OCI-LY1 (cell line): ENCODE results near the gene ZNF100.

Experiments used
- EZH2 ChIP-seq: fragments of 200-600 bp; sonication (generic), shearing (Covaris generic); IDR thresholded peaks from 2 replicates; pipeline ENCODE4 v1.8.0; 2017; ENCODE audit warnings: borderline replicate concordance, mixed run types, mild to moderate bottlenecking, antibody characterized with exemption, low read length, moderate library complexity, mixed read lengths
- TF ChIP-seq, protein P1 (sequence below): fragments of 200-600 bp; sonication (generic), shearing (Covaris generic); IDR thresholded peaks from 2 replicates; pipeline ENCODE4 v1.5.1; 2017; ENCODE audit warnings: mild to moderate bottlenecking, antibody characterized with exemption, low read length, moderate library complexity, mixed read lengths

DNA sequence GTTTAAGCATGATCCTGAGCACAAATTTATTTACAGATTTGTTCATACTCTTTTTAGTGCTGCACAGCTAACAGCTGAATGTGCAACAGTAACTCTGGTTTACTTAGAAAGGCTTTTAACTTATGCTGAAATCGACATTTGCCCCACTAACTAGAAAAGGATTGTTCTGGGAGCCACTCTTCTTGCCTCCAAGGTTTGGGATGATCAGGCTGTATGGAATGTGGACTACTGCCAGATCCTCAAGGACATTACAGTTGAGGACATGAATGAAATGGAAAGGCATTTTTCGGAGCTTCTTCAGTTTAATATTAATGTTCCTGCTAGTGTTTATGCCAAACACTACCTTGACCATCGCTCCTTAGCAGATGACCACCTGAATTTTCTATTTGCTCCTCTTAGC, 16.0 kb downstream of the ZNF100 start:
- TF ChIP-seq, protein P1, sequence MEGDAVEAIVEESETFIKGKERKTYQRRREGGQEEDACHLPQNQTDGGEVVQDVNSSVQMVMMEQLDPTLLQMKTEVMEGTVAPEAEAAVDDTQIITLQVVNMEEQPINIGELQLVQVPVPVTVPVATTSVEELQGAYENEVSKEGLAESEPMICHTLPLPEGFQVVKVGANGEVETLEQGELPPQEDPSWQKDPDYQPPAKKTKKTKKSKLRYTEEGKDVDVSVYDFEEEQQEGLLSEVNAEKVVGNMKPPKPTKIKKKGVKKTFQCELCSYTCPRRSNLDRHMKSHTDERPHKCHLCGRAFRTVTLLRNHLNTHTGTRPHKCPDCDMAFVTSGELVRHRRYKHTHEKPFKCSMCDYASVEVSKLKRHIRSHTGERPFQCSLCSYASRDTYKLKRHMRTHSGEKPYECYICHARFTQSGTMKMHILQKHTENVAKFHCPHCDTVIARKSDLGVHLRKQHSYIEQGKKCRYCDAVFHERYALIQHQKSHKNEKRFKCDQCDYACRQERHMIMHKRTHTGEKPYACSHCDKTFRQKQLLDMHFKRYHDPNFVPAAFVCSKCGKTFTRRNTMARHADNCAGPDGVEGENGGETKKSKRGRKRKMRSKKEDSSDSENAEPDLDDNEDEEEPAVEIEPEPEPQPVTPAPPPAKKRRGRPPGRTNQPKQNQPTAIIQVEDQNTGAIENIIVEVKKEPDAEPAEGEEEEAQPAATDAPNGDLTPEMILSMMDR, result no peak
- no peak for TF ChIP-seq EZH2
